Neural crest cell (in vitro differentiated cells): ENCODE results near the gene CCDC69. TPM values are rescaled to one million over a fixed set of nuclear protein-coding genes. Genes with fewer than 3 reads are reported as not detected.
A peak's percentile ranks its signal among the peaks of the same experiment; 100 is the strongest.

Source experiments
- DNase-seq: peaks from one replicate; pipeline ENCODE4 v3.0.0; 2021; ENCODE audit warnings: low read depth, mixed read lengths, low spot score
- H3K27ac Mint-ChIP-seq: one replicate; pipeline ENCODE4 v1.8.0; 2021; ENCODE audit warnings: mild to moderate bottlenecking, mixed read lengths; ENCODE audit not compliant: unreplicated experiment
- H3K27me3 Mint-ChIP-seq: 2 replicates; pipeline ENCODE4 v1.8.0; 2021; ENCODE audit warnings: low read depth, mild to moderate bottlenecking, mixed read lengths
- H3K36me3 Mint-ChIP-seq: 2 replicates; pipeline ENCODE4 v1.8.0; 2021; ENCODE audit warnings: low read depth, mild to moderate bottlenecking, mixed read lengths
- H3K4me1 Mint-ChIP-seq: 2 replicates; pipeline ENCODE4 v1.8.0; 2021; ENCODE audit warnings: mixed read lengths
- H3K4me3 Mint-ChIP-seq: one replicate; pipeline ENCODE4 v1.8.0; 2021; ENCODE audit warnings: mild to moderate bottlenecking, mixed read lengths
- H3K9me3 Mint-ChIP-seq: 2 replicates; pipeline ENCODE4 v1.8.0; 2021; ENCODE audit warnings: mixed read lengths
- CTCF ChIP-seq: fragments of 200-600 bp; sonication (generic); conservative IDR thresholded peaks from 2 replicates; pipeline ENCODE4 v1.5.0; 2021; ENCODE audit warnings: antibody characterized with exemption, mild to moderate bottlenecking
- total RNA-seq: library from RNA; stranded (reverse); gene quantifications from 2 replicates; pipeline ENCODE4 v1.2.1, GENCODE V29; 2021

Gene CCDC69
- total RNA-seq, 1 donor from 2014 or later, result 1.7 TPM

- Mint-ChIP-seq H3K27ac (no peak overlapping the region), H3K4me3 (peak overlapping the region; percentile 48), H3K36me3 (no peaks in the 10 kb centered on the region), H3K27me3 (no peaks in the 10 kb centered on the region), H3K4me1 (peaks cover 75% of the 10 kb centered on the region), H3K9me3 (no peaks in the 10 kb centered on the region)
- DNase-seq, result no peak
- no peak for TF ChIP-seq CTCF
Measured at GRCh38 chr5:151153766-151154272, 70.1 kb downstream of the CCDC69 start.

DNA sequence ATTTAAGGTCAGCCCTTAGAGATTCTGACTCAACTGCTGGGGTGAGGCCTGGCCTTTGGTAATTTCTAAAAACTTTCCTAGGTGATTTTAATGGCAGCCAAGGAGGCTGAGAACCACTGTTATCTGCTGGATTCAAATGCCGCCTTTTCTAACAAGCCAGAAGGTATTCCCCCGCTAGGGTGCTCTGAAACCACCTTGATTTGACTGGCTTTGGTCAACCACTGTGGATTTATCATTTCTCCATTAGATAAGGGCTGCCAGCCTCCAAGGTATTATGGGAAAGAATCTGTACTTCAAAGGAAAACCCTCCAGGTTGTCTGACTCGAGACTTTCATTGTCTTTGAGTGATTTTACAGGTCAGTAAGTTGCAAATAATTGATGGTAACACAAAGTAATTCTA lies 70.6 kb downstream of the CCDC69 start:
- Mint-ChIP-seq H3K4me1 (peaks cover 78% of the 10 kb centered on the region), H3K36me3 (no peaks in the 10 kb centered on the region), H3K4me3 (peak overlapping the region; percentile 48), H3K27me3 (no peaks in the 10 kb centered on the region), H3K9me3 (no peaks in the 10 kb centered on the region), H3K27ac (no peak overlapping the region)
- DNase-seq, result no peak
- TF ChIP-seq CTCF, result no peak

GRCh38 chr5:151151793-151152192 lies 72.1 kb downstream of the CCDC69 start:
- Mint-ChIP-seq H3K9me3 (no peaks in the 10 kb centered on the region), H3K27me3 (no peaks in the 10 kb centered on the region), H3K27ac (peak overlapping the region; percentile 54), H3K4me3 (no peak overlapping the region), H3K4me1 (peaks cover 73% of the 10 kb centered on the region), H3K36me3 (peaks cover 3% of the 10 kb centered on the region)
- TF ChIP-seq CTCF, result no peak
- DNase-seq, result no peak

GRCh38 chr5:151151263-151151660 lies 72.6 kb downstream of the CCDC69 start:
- H3K27me3 Mint-ChIP-seq, result no peaks in the 10 kb centered on the region
- DNase-seq, result no peak
- H3K27ac Mint-ChIP-seq, result peak overlapping the region; percentile 54
- no peak overlapping the region for H3K4me3 Mint-ChIP-seq
- H3K36me3 Mint-ChIP-seq, result peaks cover 3% of the 10 kb centered on the region
- no peak for TF ChIP-seq CTCF
- peaks cover 68% of the 10 kb centered on the region for H3K4me1 Mint-ChIP-seq
- H3K9me3 Mint-ChIP-seq, result no peaks in the 10 kb centered on the region

DNA sequence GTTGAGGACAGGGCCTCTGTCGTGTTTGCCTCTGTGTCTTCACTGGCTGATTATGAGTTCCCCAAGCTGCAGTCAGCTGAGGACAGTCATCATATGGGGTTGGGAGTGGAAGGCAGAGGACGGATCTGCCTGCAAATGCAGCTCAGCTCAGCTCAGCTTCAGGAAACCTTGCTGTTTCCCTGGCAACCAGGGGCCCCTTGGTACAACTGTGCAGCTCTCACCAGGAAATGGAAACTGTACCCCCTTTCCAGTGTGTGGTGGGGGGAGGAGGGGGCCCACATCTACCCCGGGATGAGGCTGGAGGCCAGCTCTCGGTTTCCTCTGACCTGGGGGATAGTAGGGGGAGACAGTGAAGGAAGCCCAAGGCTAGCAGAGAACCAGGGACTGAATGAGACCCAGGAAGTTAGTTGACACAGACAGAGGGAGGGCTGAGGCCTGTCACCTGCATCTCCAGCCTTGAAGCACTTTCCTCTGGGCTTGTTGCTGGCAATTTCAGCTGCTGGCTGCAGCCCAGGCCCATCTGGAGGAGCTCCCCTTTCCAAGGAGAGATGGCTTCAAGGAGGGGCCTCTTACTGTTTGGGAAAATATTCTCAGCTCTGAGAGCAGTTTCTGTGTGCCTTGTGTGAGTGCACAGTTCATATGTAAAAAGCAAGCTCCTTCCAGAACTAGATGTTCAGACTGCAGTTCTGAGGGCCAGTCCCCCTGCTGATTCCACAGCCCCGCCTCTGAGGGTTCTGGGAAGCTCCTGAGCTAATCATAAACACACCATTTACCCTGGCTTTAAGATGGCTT lies 73.2 kb downstream of the CCDC69 start:
- peak overlapping the region; percentile 38 for H3K4me3 Mint-ChIP-seq
- peak overlapping the region; percentile 54 for H3K27ac Mint-ChIP-seq
- H3K9me3 Mint-ChIP-seq, result no peaks in the 10 kb centered on the region
- DNase-seq, result peak; percentile 16
- H3K36me3 Mint-ChIP-seq, result peaks cover 6% of the 10 kb centered on the region
- H3K27me3 Mint-ChIP-seq, result no peaks in the 10 kb centered on the region
- H3K4me1 Mint-ChIP-seq, result peaks cover 62% of the 10 kb centered on the region
- no peak for TF ChIP-seq CTCF
